ENCODE results near the gene SAT2.

The SAT2 gene

DNA sequence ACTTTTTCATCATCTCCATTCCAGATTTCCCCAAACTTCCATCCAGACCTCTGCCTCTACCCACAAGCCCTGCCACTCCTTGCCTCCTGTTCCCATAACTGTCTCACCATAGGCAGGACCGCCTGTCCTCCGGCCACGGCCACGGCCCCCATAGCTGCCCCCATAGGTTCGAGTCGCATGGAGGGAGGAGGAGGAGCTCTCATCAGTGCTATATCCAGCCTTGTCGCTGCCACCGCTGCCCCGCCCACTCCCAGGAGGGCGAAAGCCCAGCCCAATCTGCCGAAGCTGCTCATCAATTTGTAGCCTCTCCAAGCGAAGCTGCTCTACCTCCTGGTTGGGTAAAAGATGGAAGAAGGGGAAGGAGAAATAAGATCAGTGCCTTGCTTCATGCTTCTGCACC, 34.3 kb downstream of the SAT2 start:
- in situ Hi-C loops (cut with MboI; ENCODE audit: low sequenced_read_pairs) = no loop called here

DNA sequence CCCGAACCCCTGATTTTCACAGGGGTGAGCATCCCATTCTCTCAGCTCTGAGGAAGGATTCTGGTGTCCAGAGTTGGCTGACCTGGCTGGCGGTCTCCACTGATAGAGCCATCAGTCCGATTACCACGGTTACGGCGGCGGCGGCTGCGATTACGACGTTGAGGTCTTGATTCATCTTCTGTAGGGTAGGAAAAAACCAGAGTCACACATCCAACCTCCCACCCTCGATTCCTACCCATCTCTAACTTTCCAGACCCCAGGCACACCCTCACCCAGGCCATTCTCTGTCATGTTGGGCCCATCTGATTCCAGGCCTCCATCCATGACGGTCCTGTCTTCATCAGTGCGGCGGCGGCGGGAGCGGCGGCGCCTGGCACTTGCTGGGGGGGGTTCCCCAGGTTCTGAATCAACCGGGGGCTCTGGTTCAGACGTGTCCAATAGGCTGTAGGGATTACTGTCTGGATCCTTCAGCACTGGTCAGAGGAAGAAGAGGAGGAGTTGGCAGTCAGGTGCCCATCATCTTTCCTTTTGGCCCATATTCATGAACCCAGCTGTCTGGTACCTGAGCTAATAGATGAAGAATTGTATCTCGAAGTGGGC, 35.1 kb downstream of the SAT2 start:
- in situ Hi-C loops (cut with MboI; ENCODE audit: low sequenced_read_pairs) = no loop called here

DNA sequence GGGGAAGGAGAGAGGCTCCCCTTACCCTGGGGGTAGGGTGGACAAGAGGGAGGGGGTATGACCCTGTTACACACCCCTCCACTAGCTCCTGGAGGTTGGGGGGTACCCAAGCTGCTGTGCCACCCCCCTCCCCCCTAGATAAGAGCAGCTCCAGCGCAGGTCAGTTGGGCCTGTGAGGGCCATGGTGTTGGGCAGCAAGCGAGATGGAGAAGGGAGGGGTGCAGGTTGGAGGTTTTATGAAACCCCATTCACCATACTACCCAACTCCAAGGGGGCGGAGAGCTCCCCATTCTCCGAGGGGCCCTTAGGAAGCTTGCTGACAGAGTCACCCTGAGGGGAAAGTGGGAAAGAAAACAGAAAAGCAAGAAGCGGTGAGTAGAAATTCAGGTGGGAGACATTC, 36.0 kb downstream of the SAT2 start:
- in situ Hi-C loops (cut with MboI; ENCODE audit: low sequenced_read_pairs) = no loop called here

- in situ Hi-C loops (cut with MboI; ENCODE audit: low sequenced_read_pairs) = no loop called here
Observed at GRCh38 chr17:7590743-7591142, 36.9 kb downstream of the SAT2 start.

GRCh38 chr17:7589891-7590691, 37.5 kb downstream of the SAT2 start, which contains the start of gene SOX15:
TSS of gene SOX15 (minus strand) at chr17:7590094. CDS start at chr17:7589676, 418 bp downstream.
- in situ Hi-C loops (cut with MboI; ENCODE audit: low sequenced_read_pairs) = no loop called here

DNA sequence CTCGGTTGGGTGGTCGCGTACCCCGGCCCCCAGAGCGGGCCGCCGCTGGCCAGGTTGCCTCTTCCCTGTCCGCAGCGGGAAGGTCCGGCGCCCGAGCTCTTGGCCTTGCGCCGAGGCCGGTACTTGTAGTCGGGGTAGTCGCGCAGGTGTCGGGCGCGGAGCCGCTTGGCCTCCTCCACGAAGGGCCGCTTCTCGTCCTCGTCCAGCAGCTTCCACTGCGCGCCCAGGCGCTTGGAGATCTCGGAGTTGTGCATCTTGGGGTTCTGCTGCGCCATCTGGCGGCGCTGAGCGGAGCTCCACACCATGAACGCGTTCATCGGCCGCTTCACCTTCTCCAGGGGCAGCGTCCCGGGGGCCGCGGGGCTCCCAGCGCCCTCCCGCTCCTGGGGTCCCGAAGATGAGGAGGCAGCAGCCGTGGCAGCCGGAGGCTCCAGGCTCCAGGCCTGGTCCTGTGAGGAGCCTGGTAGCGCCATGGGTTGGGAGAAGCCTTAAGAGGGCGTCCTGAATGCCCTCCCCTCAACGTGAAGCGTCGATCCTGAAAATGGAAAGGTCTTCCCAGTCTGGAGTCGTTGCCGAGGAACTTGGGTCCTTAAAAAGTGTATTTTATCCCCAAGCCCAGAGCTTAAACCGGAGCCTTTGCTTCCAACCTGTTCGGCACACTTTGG, 38.3 kb downstream of the SAT2 start:
- in situ Hi-C loops (cut with MboI; ENCODE audit: low sequenced_read_pairs) = no loop called here

- in situ Hi-C loops (cut with MboI; ENCODE audit: low sequenced_read_pairs) = no loop called here
Observed at GRCh38 chr17:7588553-7589203, 38.9 kb downstream of the SAT2 start.

GRCh38 chr17:7587420-7588151, 40.0 kb downstream of the SAT2 start:
- in situ Hi-C loops (cut with MboI; ENCODE audit: low sequenced_read_pairs) = no loop called here

GRCh38 chr17:7586673-7587419, 40.8 kb downstream of the SAT2 start:
- in situ Hi-C loops (cut with MboI; ENCODE audit: low sequenced_read_pairs) = no loop called here

DNA sequence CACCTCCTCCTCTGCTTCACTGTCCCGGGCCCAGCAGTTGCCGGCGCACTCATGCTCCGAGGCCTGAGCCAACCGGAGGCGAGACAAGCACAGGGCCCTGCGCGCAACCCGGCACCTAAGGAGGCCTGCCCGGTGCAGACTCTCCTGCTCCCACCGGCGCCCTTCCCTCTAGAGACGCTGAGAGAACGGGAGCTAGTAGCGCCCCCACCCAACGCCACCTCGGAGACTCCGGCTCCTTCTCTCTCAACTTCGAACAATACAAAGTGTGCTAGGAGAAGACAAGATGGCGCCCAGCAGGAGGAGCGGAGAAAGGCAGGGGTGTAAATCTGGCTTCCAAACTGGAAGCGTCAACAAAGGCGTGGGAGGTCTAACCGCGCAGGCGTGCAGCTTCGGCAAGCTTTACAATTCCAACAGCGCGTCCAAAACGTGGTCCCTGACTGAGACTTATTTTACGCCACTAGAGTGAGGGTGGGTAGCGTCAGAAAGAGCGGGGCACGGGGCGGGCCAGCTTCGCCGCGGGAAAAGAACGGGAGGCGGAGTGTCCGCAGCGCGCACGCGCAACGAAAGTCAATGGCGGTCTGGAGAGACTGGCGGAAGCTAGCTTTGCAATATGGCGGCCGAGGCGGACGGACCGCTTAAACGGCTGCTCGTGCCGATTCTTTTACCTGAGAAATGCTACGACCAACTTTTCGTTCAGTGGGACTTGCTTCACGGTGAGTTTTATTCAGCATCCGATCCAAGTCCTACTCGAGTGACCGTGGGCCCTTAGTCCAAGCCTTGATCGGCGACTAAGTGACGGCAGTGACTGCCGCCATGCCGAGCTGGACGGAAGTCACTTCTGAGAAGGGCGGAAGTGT, 44.1 kb downstream of the SAT2 start, which contains the start of gene MPDU1:
Gene MPDU1 (plus strand): TSS at position 600 of the 857 bp plus-strand sequence. CDS start 11 bp downstream, at position 611.
- in situ Hi-C loops (cut with MboI; ENCODE audit: low sequenced_read_pairs) = no loop called here

GRCh38 chr17:7582396-7583252, 45.0 kb downstream of the SAT2 start:
- in situ Hi-C loops (cut with MboI; ENCODE audit: low sequenced_read_pairs) = no loop called here

DNA sequence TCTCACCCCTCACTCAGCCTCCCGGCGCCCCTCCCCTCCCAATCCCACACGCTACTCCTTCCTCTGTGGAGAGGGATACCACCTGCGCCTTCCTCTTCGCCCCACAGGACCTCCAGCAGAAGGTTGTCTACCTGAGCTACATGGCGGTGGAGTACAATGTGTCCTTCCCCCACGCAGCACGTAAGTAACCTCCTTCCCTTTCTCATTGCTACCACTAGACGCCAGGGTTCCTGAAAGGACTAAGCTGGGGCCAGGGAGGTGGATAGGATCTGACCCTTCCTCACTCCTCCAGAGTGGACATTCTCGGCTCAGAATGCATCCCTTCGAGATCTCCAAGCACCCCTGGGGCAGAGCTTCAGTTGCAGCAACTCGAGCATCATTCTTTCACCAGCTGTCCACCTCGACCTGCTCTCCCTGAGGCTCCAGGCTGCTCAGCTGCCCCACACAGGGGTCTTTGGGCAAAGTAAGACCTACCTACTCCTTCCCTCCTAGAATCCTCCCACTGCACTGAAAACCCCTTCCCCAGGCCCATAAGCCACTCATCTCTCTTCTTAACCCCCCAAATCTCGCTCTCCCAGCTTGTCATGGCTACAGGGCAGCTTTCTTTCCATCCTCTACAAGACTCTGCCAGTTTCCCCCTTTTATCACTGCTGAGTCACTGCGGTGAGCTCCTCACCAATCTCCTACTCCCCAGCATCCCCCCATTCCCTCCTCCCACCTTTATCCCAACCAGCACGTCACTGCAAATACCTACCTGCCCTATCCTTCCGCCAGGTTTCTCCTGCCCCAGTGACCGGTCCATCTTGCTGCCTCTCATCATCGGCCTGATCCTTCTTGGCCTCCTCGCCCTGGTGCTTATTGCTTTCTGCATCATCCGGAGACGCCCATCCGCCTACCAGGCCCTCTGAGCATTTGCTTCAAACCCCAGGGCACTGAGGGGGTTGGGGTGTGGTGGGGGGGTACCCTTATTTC, 46.7 kb downstream of the SAT2 start:
- in situ Hi-C loops (cut with MboI; ENCODE audit: low sequenced_read_pairs) = no loop called here

DNA sequence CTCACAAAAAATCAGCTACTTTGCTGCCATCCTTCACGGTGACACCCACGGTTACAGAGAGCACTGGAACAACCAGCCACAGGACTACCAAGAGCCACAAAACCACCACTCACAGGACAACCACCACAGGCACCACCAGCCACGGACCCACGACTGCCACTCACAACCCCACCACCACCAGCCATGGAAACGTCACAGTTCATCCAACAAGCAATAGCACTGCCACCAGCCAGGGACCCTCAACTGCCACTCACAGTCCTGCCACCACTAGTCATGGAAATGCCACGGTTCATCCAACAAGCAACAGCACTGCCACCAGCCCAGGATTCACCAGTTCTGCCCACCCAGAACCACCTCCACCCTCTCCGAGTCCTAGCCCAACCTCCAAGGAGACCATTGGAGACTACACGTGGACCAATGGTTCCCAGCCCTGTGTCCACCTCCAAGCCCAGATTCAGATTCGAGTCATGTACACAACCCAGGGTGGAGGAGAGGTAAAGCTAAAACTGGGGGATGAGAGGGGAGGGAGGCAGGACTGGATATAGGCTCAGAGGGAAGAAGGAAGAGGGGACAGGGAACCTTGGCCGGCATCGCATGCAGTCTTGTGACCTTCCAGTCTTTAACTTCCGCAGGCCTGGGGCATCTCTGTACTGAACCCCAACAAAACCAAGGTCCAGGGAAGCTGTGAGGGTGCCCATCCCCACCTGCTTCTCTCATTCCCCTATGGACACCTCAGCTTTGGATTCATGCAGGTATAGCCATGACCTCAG, 47.6 kb downstream of the SAT2 start:
- in situ Hi-C loops (cut with MboI; ENCODE audit: low sequenced_read_pairs) = no loop called here

- in situ Hi-C loops (cut with MboI; ENCODE audit: low sequenced_read_pairs) = no loop called here
Observed at GRCh38 chr17:7579001-7579833, 48.4 kb downstream of the SAT2 start, which contains the start of gene CD68. TSS of gene CD68 (plus strand) at chr17:7579638. CDS start at chr17:7579678, 40 bp downstream.
